Measurements from ENCODE around the gene HEPN1.

HEPN1 gene

DNA sequence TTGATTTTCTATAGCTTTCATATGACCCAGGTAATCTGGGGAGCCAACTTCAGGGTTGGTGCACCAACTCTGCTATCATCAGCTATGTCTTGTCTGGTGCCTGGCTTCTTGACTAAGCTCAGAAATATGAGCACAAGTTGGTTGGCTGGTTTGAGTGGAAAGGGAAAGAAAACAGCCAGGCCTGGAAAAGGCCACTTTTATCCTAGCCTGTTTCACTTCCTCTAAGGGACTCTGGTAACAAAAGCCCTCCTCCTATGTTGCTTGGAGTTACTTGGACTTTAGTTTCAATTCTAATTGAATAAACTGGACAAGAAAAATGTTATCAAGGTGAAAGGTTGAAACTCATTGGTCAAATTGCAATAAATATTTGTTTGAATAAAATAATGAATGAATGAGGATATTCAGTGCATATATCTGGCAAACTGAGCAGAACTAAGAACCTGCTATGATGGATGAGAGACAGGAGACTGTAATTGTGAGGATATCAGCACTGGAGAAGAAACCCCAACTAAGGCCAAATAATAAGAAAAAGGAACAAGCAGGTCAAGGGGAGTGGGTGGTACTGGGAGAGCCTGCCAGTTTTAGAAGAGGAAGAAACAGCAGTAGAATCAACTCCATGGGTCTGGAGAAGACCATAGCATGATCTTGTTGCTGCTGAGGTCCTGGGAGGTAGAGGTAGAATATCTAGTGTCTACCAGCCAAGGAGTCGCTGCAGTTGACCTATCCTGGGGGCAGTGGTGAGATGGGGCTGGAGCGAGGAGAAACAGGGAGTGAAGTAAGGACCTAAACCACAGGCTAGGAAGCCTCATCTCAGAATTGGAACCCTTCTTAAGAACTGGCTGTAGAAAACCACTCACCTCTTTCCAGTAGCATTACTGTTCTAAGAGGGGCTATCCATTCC, 29.6 kb upstream of the HEPN1 start:
- no peak for ATAC-seq (replicated peaks)
- H3K27ac Mint-ChIP-seq, result no peak overlapping the region
- no peaks in the 10 kb centered on the region for H3K4me1 Mint-ChIP-seq (ENCODE audit: low read depth in 2 of 2)
- peaks cover 4% of the 10 kb centered on the region for H3K36me3 Mint-ChIP-seq (ENCODE audit: insufficient read depth)
- H3K4me3 Mint-ChIP-seq, result no peak overlapping the region
- peaks cover 25 to 63% of the 10 kb centered on the region in 2 donors for H3K27me3 Mint-ChIP-seq
- H3K9me3 Mint-ChIP-seq, result no peaks in the 10 kb centered on the region
- no peak for DNase-seq

DNA sequence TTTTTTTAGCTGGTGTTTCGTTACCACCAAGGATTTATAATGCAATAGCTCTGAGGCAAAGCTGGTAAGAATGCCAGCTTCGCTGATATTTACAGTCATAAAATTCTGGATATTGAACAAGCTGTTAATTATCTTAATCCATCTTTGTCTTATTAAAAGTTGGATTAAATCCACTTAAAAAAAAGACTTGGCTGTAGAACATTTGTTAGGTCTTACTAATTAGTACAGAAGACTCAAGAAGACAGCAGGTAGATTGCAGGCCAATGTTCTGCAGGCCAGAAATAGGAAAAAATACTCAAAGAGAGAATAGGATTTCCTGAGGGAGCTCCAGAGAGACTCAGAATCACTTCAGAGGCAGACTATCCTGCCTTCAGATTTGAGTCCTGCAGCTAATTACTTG, 28.9 kb upstream of the HEPN1 start:
- no peak for ATAC-seq (replicated peaks)
- H3K4me3 Mint-ChIP-seq, result no peak overlapping the region
- H3K27ac Mint-ChIP-seq, result no peak overlapping the region
- peaks cover 4% of the 10 kb centered on the region for H3K36me3 Mint-ChIP-seq (ENCODE audit: insufficient read depth)
- no peaks in the 10 kb centered on the region for H3K4me1 Mint-ChIP-seq (ENCODE audit: low read depth in 2 of 2)
- H3K27me3 Mint-ChIP-seq, result peaks cover 25 to 63% of the 10 kb centered on the region in 2 donors
- H3K9me3 Mint-ChIP-seq, result no peaks in the 10 kb centered on the region
- no peak for DNase-seq

DNA sequence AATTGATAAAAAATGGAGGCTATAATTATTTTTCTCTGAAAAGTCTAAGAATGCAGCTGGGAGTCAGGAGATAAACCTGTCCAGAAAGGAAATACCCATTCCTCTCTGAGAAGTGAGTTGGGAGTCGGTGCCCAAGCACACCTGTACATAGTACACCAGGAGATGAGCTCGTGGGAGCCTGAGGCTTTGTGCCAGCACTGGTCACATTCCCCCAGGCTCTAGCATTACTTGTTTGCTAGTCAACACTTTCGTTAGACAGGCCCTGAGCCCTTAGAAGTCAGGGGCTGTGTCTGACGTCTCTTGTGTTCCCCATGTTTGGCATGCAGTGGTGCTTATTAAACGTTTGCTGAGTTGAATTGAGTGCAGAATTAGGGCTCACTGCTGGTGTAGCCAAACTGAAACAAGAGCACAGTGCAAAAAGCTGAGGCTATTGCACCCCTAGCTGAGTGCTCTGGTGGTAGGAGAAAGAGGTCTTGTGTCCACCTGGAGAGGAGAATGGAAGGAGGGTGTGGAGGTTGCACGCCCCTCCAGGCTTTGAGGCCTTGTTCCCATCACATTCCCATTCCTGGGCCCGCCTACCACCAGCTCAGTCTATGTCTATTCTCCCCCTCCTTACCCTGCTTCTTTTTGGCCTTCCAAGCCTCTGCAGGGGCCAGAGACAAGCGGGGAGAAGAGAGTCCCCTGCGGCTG, 28.2 kb upstream of the HEPN1 start:
- H3K4me3 Mint-ChIP-seq, result no peak overlapping the region
- DNase-seq (no peak), ATAC-seq (replicated peaks) (no peak)
- H3K36me3 Mint-ChIP-seq (ENCODE audit: insufficient read depth), result peaks cover 4% of the 10 kb centered on the region
- no peaks in the 10 kb centered on the region for H3K4me1 Mint-ChIP-seq (ENCODE audit: low read depth in 2 of 2)
- peaks cover 20 to 60% of the 10 kb centered on the region in 2 donors for H3K27me3 Mint-ChIP-seq
- no peaks in the 10 kb centered on the region for H3K9me3 Mint-ChIP-seq
- H3K27ac Mint-ChIP-seq, result no peak overlapping the region

DNA sequence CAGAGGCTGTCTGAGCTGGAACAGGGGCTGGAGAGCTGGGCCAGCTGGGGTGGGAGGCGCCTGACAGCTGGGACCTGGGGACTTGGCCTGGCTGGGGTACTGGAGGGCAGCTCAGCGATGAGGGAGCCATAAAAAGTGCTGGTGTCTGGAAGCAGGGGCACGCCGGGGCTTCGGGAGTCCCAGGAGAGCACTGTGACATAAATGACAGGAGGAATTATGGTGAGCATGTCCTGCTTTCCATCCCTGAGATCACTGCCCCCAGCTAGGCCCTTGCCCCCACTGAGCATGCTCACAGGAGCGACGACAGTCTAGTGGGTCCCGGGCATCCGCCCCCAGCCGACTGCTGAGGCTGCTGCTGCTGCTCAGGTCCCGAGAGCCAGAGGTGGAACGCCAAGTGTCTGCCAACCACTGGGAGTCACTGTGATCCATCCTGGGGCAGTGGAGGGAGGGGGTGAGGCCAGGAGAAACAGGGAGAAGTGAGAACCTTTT, 27.6 kb upstream of the HEPN1 start:
- DNase-seq (no peak), ATAC-seq (replicated peaks) (no peak)
- no peak overlapping the region for H3K27ac Mint-ChIP-seq
- no peak overlapping the region for H3K4me3 Mint-ChIP-seq
- H3K27me3 Mint-ChIP-seq, result peaks cover 15 to 57% of the 10 kb centered on the region in 2 donors
- H3K36me3 Mint-ChIP-seq (ENCODE audit: insufficient read depth), result peaks cover 4% of the 10 kb centered on the region
- H3K4me1 Mint-ChIP-seq (ENCODE audit: low read depth in 2 of 2), result no peaks in the 10 kb centered on the region
- H3K9me3 Mint-ChIP-seq, result no peaks in the 10 kb centered on the region

DNA sequence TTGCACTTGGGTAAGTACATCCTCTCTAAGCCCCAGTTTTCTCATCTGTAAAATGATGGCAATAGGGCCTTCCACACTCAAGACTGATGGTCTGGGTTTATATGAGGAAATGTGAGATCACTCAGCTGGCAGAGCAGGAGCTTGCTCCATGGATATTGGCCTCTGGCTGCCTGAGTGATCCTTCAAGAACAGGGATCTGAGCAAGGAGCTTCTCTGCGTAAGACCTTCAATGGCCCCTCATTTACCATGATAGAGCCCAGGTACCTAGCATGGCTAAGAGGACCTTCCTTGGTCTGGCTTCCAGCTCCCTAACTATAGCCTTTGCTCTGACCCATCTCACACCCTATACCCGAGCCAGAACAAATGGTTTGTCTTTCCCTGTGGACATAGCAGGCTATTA, 26.9 kb upstream of the HEPN1 start:
- peaks cover 10 to 57% of the 10 kb centered on the region in 2 donors for H3K27me3 Mint-ChIP-seq
- no peaks in the 10 kb centered on the region for H3K4me1 Mint-ChIP-seq (ENCODE audit: low read depth in 2 of 2)
- DNase-seq (no peak), ATAC-seq (replicated peaks) (no peak)
- peaks cover 4% of the 10 kb centered on the region for H3K36me3 Mint-ChIP-seq (ENCODE audit: insufficient read depth)
- H3K9me3 Mint-ChIP-seq, result no peaks in the 10 kb centered on the region
- no peak overlapping the region for H3K4me3 Mint-ChIP-seq
- H3K27ac Mint-ChIP-seq, result no peak overlapping the region

DNA sequence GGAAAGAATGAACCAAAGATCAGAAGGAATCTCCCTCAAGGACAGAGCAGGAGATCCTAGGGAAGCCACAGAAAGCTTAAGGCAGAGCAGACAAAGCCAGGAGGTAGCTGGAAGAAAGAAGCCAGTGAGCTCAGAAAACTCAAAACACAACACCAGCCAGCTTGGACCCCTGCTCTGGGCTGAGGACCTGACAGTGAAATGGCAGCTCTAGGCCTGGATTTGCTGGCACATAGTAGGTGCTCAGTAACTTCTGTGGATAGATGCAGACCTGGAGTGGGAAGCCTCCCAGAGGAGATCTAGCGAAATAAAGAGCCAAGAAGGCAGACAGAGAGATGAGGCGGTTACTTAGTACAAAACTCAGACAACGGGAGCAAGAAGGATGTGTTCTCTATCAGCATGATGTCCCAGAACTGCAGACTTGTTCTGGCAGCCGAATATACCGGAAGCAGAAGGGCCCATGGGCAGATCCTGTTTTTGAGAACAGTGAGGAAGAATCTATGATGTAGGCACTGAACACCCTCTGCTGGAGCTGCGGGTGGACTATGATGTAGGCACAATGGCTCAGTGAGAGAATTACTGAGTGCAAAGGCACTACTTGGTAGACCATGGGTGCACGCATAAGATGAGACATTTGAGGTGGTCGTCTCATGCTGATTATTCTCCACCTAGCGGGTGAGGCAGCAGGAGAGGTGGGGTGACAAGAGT, 26.1 kb upstream of the HEPN1 start:
- H3K9me3 Mint-ChIP-seq, result no peaks in the 10 kb centered on the region
- H3K4me3 Mint-ChIP-seq, result no peak overlapping the region
- ATAC-seq (replicated peaks), result no peak
- no peak for DNase-seq
- peaks cover 15 to 50% of the 10 kb centered on the region in 2 donors for H3K27me3 Mint-ChIP-seq
- H3K27ac Mint-ChIP-seq, result no peak overlapping the region
- H3K4me1 Mint-ChIP-seq (ENCODE audit: low read depth in 2 of 2), result no peaks in the 10 kb centered on the region
- H3K36me3 Mint-ChIP-seq (ENCODE audit: insufficient read depth), result peaks cover 4% of the 10 kb centered on the region

DNA sequence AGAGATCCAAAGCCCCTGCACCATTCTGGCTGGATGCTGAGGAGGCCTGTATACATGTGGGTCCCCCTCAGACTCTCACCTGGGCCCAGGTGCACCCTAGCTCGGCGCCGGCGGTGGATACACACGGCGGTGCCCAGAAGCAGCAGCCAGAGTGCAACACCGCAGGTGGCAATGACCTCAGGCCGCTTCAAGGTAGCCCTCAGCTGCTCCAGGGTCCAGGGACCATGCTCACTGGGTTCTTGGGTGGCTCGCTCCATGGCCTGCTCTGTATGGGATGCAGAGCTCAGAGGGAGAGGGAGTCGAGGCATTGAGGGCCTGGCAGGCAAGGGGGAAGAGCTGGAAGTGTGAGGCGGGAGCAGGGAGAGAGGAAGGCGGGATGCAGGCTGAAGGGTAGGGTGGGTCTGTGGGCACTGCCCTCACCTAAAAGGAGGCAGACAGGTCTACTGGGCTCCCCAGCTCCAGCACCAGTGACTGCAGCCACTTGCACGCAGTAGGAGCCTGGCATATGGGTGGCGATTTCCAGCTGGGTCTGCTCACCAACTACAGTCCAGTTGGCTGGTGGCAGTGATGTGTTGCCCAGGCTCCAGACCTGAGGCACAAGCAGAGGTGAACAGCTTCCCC, 25.2 kb upstream of the HEPN1 start:
- Mint-ChIP-seq H3K36me3 (ENCODE audit: insufficient read depth) (peaks cover 4% of the 10 kb centered on the region), H3K4me3 (no peak overlapping the region), H3K27ac (no peak overlapping the region), H3K27me3 (peaks cover 6 to 45% of the 10 kb centered on the region in 2 donors), H3K9me3 (no peaks in the 10 kb centered on the region), H3K4me1 (ENCODE audit: low read depth in 2 of 2) (no peaks in the 10 kb centered on the region)
- ATAC-seq (replicated peaks), result no peak
- no peak for DNase-seq

DNA sequence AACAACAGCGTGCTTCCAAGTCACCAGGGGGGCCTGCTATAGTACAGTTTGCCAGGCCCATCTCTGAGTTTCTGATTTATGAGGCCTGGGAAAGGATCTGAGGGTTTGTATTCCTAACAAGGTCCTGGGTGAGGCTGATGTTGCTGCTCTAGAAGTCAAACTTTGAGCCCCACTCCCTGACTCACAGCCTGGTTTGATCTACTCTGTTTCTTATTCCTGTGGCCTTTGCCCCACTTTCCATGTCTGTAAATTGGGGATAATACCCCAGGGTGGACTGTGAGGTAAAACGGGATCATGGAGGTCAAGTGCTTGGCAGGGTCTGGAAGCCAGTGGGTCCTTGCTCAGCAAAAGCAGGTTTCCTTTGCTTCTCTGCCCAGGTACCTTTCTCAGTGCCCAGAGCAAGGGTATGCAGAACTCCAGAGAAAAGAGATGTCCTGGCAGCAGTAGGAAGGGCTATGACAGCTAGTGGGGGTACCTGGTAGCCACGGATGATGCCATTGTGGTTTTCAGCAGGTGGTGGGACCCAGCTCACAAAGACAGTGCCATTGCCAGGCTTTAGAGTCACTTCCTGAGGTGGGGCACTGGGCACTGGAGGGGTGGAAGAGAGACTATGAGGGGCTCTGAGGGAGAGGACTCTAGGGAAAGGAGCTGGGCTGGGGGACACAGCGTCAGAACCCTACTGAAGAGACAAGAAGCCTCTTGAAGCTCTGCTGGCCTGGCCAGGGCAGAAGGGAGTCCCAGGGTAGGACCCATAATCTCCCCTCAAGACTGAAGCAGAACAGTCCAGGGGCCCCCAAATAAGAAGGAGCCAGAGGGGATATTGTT, 24.2 kb upstream of the HEPN1 start:
- Mint-ChIP-seq H3K27me3 (peaks cover 14 to 54% of the 10 kb centered on the region in 2 donors), H3K4me1 (ENCODE audit: low read depth in 2 of 2) (no peaks in the 10 kb centered on the region)
- no peak for ATAC-seq (replicated peaks)

DNA sequence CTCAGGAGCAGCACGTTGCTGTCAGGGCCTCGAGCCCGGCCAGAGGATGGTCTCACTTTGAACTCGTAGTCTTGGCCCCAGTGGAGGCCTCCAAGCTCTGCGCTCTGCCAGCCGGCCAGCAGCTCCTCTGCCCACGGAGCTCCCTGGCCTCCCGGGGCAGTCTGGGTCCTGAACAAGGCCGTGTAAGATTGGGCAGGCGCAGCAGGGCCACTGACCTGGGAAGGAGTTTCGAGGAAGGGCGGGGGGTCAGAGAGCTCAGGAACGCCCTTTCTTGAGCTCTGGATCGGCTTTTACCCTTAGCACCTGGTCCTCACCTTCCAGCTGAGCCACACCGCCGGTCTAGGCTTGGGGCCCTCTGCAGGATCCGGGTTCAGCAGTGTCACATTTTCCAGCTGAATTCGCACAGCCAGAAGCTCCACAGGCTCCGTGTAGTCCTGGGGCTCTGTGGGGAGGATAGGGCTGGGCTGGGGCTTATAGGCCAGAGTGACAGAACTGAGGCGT, 23.5 kb upstream of the HEPN1 start:
- peaks cover 4% of the 10 kb centered on the region for H3K36me3 Mint-ChIP-seq (ENCODE audit: insufficient read depth)
- H3K4me1 Mint-ChIP-seq (ENCODE audit: low read depth in 2 of 2), result no peaks in the 10 kb centered on the region
- H3K27ac Mint-ChIP-seq, result no peak overlapping the region
- H3K4me3 Mint-ChIP-seq, result no peak overlapping the region
- H3K9me3 Mint-ChIP-seq, result no peaks in the 10 kb centered on the region
- DNase-seq, result no peak
- no peak for ATAC-seq (replicated peaks)
- peaks cover 16 to 60% of the 10 kb centered on the region in 2 donors for H3K27me3 Mint-ChIP-seq

More for the DNA sequence above, 24.2 kb upstream of the HEPN1 start:
- no peak overlapping the region for H3K27ac Mint-ChIP-seq
- no peak overlapping the region for H3K4me3 Mint-ChIP-seq
- H3K9me3 Mint-ChIP-seq, result no peaks in the 10 kb centered on the region
- peaks cover 4% of the 10 kb centered on the region for H3K36me3 Mint-ChIP-seq (ENCODE audit: insufficient read depth)
- DNase-seq, result no peak

DNA sequence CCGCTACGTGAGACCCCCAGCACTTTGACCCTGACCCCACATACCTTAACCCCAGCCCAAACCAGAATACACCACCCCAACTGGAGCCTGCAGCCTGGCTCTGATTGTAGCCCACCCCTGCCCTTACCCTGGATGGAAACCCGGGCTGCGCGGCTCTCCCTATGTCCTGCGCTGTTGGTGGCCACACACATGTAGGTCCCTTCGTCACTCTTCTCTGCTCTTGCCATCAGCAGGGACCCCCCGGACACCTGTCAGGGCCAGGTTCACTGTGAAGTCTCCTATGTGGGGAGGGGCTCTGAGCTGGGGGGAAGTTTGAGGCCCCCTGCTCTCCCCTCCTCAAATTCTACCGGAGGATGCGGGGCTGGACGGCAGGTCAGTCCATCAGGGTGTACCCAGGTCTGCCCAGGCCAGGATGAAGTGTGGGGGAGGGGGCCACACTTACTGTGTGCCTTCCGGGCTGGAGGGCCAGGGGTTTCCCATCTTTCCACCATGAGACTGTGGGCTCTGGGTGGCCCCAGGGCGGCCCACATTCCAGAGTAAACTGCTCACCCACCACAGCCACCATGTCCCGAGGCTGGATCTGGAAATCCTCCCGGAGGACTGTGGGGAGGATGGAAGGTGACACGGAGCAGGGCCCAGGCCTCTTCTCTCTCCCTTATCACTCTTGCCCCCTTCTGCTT, 22.8 kb upstream of the HEPN1 start:
- no peaks in the 10 kb centered on the region for H3K4me1 Mint-ChIP-seq (ENCODE audit: low read depth in 2 of 2)
- no peaks in the 10 kb centered on the region for H3K9me3 Mint-ChIP-seq
- H3K4me3 Mint-ChIP-seq, result no peak overlapping the region
- DNase-seq (no peak), ATAC-seq (replicated peaks) (no peak)
- H3K27ac Mint-ChIP-seq, result no peak overlapping the region
- H3K36me3 Mint-ChIP-seq (ENCODE audit: insufficient read depth), result peaks cover 4% of the 10 kb centered on the region
- peaks cover 22 to 67% of the 10 kb centered on the region in 2 donors for H3K27me3 Mint-ChIP-seq

DNA sequence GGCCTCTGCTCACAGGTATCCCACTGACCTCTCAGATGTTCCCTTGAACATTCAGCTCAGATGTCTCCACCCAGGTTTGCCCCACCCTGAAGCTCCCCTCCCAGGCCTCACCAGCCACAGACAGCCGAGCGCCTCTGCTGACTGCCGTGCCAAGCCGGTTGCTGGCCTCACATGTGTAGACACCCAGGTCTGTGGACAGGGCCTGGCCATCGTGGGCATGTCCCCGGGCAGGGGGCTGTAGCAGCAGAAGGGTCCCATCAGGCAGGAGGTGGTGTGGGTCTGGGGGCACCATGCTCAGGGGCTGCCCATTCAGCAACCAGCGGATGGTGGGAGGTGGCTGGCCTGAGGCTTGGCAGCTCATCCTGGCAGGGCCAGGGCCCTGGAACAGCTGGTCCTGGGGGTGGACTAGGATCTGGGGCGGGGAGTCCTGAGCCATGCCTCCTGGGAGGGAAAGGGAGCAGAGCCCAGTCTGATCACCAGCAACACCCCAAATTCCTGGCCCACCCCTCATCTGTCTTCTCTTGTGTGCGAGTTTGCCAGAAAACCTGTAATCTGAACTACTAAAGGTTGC, 22.1 kb upstream of the HEPN1 start:
- no peak for DNase-seq
- H3K4me3 Mint-ChIP-seq, result no peak overlapping the region

More for the DNA sequence above, 22.1 kb upstream of the HEPN1 start:
- Mint-ChIP-seq H3K36me3 (ENCODE audit: insufficient read depth) (peaks cover 4% of the 10 kb centered on the region), H3K27ac (no peak overlapping the region), H3K4me1 (ENCODE audit: low read depth in 2 of 2) (no peaks in the 10 kb centered on the region), H3K27me3 (peaks cover 27 to 69% of the 10 kb centered on the region in 2 donors), H3K9me3 (no peaks in the 10 kb centered on the region)
- no peak for ATAC-seq (replicated peaks)

All from effector memory CD8-positive, alpha-beta T cell (primary cell).